Loucy (cell line): ENCODE measurements around the gene NTRK1.

Experiments used
- H2AFZ ChIP-seq: fragments of 200-600 bp; sonication (generic); 2 replicates; pipeline ENCODE4 v1.6.0; 2016; ENCODE audit warnings: antibody characterized with exemption, mild to moderate bottlenecking, low read length, moderate library complexity
- H3F3A ChIP-seq: fragments of 200-600 bp; 2 replicates; pipeline ENCODE4 v1.6.0; 2016; ENCODE audit warnings: antibody characterized with exemption, low read depth, mild to moderate bottlenecking
- H3K27me3 ChIP-seq: fragments of 200-600 bp; sonication (generic); 2 replicates; pipeline ENCODE4 v1.6.1; 2014; ENCODE audit warnings: low read length, mild to moderate bottlenecking; ENCODE audit not compliant: insufficient read depth, poor library complexity, severe bottlenecking
- H3K36me3 ChIP-seq: fragments of 200-600 bp; sonication (generic); 2 replicates; pipeline ENCODE4 v1.6.1; 2016; ENCODE audit warnings: low read length; ENCODE audit not compliant: insufficient read depth
- H3K4me1 ChIP-seq: fragments of 200-600 bp; sonication (generic); 2 replicates; pipeline ENCODE4 v1.5.1; 2014; ENCODE audit warnings: low read length, mild to moderate bottlenecking; ENCODE audit not compliant: insufficient read depth, poor library complexity, severe bottlenecking
- H3K4me2 ChIP-seq: fragments of 200-600 bp; sonication (generic); 2 replicates; pipeline ENCODE4 v1.6.0; 2014; ENCODE audit warnings: antibody characterized with exemption, low read length, low read depth, mild to moderate bottlenecking; ENCODE audit not compliant: poor library complexity, severe bottlenecking
- H3K4me3 ChIP-seq: fragments of 200-600 bp; sonication (generic); 2 replicates; pipeline ENCODE4 v1.5.1; 2014; ENCODE audit warnings: low read length, mild to moderate bottlenecking, mixed read lengths; ENCODE audit not compliant: poor library complexity, severe bottlenecking
- H3K79me2 ChIP-seq: fragments of 200-600 bp; sonication (generic); 2 replicates; pipeline ENCODE4 v1.6.1; 2014; ENCODE audit warnings: low read length; ENCODE audit not compliant: insufficient read depth
- H3K9ac ChIP-seq: fragments of 200-600 bp; sonication (generic); 2 replicates; pipeline ENCODE4 v1.6.0; 2014; ENCODE audit warnings: mild to moderate bottlenecking, low read depth, low read length, moderate library complexity; ENCODE audit not compliant: poor library complexity, severe bottlenecking
- H3K9me2 ChIP-seq: fragments of 200-600 bp; sonication (generic); replicated peaks from 2 replicates; pipeline ENCODE4 v1.6.1; 2016; ENCODE audit warnings: low read depth, low read length, mixed read lengths
- H3K9me3 ChIP-seq: fragments of 200-600 bp; sonication (generic); 2 replicates; pipeline ENCODE4 v1.6.1; 2014; ENCODE audit warnings: mild to moderate bottlenecking, antibody characterized with exemption, low read length, low read depth; ENCODE audit not compliant: insufficient read depth
- H4K20me1 ChIP-seq: fragments of 200-600 bp; sonication (generic); 2 replicates; pipeline ENCODE4 v1.6.0; 2014; ENCODE audit warnings: antibody characterized with exemption, low read length, mild to moderate bottlenecking; ENCODE audit not compliant: insufficient read depth, poor library complexity, severe bottlenecking
- CTCF ChIP-seq: fragments of 200-600 bp; sonication (generic); conservative IDR thresholded peaks from 2 replicates; pipeline ENCODE4 v1.5.1; 2014; ENCODE audit warnings: mild to moderate bottlenecking, antibody characterized with exemption, low read length
- EZH2phosphoT487 ChIP-seq: fragments of 200-600 bp; IDR thresholded peaks from 2 replicates; pipeline ENCODE4 v1.6.1; 2018; ENCODE audit warnings: antibody characterized with exemption, mild to moderate bottlenecking, moderate library complexity, borderline replicate concordance

Gene NTRK1

DNA sequence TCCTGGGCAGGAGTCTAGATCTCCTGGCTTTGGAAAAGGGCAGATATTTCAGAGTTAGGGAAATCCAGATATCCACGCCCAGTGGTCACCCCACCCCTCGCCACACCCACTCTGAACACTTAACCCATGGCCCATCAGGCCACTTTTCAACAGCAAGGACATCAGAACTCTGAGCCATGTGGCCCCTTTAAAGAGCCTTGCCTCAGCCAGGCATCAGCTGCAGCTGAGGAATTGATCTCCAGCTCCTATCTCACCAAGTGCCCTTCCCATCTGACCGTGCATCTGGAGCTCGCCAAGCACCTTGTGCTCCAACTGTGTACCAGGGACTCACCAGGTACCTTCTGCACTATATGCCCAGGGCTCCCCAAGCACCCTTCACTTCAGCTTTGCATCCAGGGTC lies 23.8 kb upstream of the NTRK1 start:
- Histone ChIP-seq H3K9me2 (no peaks in the 10 kb centered on the region), H3K9ac (no peak overlapping the region), H3K9me3 (no peaks in the 10 kb centered on the region), H4K20me1 (no peaks in the 10 kb centered on the region), H3K4me2 (no peak overlapping the region), H2AFZ (no peak overlapping the region), H3K79me2 (no peaks in the 10 kb centered on the region), H3K27me3 (no peaks in the 10 kb centered on the region), H3K4me3 (no peak overlapping the region), H3K36me3 (no peaks in the 10 kb centered on the region), H3F3A (no peaks in the 10 kb centered on the region), H3K4me1 (no peaks in the 10 kb centered on the region)
- TF ChIP-seq CTCF = no peak

DNA sequence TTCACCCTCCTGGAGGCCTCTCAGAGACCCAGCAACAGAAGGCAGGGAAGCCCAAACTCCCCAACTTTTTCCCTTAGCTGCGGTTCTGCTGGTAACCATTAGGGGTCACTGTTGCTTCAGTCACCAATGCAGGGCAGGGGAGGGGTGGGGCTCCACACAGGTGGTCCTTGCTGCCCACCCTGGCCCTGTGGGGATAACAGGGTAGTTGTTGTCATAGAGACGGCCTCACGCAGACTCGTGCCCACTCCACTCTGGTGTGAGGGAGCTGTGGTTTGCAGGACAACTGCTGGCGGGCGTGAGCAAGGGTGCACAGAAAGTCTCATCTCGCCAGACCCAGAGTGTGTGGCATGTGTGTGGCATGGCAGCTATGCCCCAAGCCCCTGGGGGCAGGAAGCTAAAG lies 21.7 kb upstream of the NTRK1 start:
- TF ChIP-seq CTCF (peak; percentile 98), EZH2phosphoT487 (no peak)
- Histone ChIP-seq H3K4me2 (no peak overlapping the region), H3K9me2 (no peaks in the 10 kb centered on the region), H3K4me1 (no peaks in the 10 kb centered on the region), H3F3A (no peaks in the 10 kb centered on the region), H3K27me3 (no peaks in the 10 kb centered on the region), H2AFZ (no peak overlapping the region), H3K9ac (no peak overlapping the region), H4K20me1 (no peaks in the 10 kb centered on the region), H3K79me2 (no peaks in the 10 kb centered on the region), H3K4me3 (no peak overlapping the region), H3K36me3 (no peaks in the 10 kb centered on the region), H3K9me3 (no peaks in the 10 kb centered on the region)

DNA sequence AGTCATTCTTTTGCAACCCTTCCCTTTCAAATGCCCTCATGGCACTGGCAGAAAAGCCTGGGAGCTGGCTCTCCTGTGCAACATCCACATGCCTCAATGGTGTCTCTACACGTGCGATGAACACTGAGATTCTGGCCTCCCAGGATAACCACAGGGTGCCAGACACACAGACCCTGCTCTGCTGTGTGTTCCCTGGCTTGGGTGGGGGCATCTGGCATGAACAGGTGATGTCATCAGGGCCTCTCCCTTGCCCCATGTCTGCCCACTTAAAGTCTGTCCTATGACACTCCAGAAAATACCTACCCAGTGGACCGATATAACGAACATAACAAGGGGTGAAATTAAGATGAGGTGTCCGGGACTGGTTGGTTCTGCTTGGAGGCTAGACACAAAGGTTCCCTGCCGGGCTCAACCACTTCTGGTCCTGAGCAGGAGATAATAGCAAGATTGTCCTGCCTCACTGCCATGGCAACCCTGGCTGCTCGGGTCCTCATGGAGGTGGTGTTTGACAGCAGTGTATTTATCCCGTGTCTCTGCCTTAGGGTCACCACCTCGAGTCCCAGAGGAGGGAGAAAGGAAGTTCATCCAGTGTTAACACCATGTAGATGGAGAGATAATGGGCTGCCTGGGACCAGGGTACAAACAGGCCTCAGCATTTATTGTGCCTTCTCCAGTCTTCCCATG lies 21.1 kb upstream of the NTRK1 start:
- TF ChIP-seq EZH2phosphoT487 (no peak), CTCF (no peak)
- no peaks in the 10 kb centered on the region for H3K27me3 ChIP-seq
- no peaks in the 10 kb centered on the region for H4K20me1 ChIP-seq
- H3K9ac ChIP-seq = no peak overlapping the region
- H3K4me3 ChIP-seq = no peak overlapping the region
- H2AFZ ChIP-seq = no peak overlapping the region
- H3K9me3 ChIP-seq = no peaks in the 10 kb centered on the region
- H3K79me2 ChIP-seq = no peaks in the 10 kb centered on the region
- H3F3A ChIP-seq = no peaks in the 10 kb centered on the region
- H3K4me1 ChIP-seq = no peaks in the 10 kb centered on the region
- no peaks in the 10 kb centered on the region for H3K9me2 ChIP-seq
- no peaks in the 10 kb centered on the region for H3K36me3 ChIP-seq
- H3K4me2 ChIP-seq = no peak overlapping the region
